IMR-90 (cell line): ENCODE data around the gene IL18RAP.

ENCODE experiments used
- BHLHE40 ChIP-seq: fragments of 150-350 bp; IDR thresholded peaks from 2 replicates; pipeline ENCODE4 v1.6.1; 2016; ENCODE audit warnings: mild to moderate bottlenecking, low read depth, low read length
- CEBPB ChIP-seq: IDR thresholded peaks from 2 replicates; pipeline ENCODE4 v1.6.1; 2012; ENCODE audit warnings: low read depth, low read length, improper control_type of control experiment
- CHD1 ChIP-seq: IDR thresholded peaks from 2 replicates; pipeline ENCODE4 v1.6.1; 2012; ENCODE audit warnings: low read depth, low read length, improper control_type of control experiment
- CTCF ChIP-seq: conservative IDR thresholded peaks from 2 replicates; pipeline ENCODE4 v1.5.1; 2012; ENCODE audit warnings: mild to moderate bottlenecking, low read depth, low read length, improper control_type of control experiment
- FOS ChIP-seq: fragments of 150-350 bp; IDR thresholded peaks from 2 replicates; pipeline ENCODE4 v1.6.1; 2016; ENCODE audit warnings: low read depth, low read length
- MAZ ChIP-seq: IDR thresholded peaks from 2 replicates; pipeline ENCODE4 v1.6.1; 2012; ENCODE audit warnings: low read depth, mild to moderate bottlenecking, low read length, improper control_type of control experiment, moderate library complexity, borderline replicate concordance
- POLR2A ChIP-seq: IDR thresholded peaks from 2 replicates; pipeline ENCODE4 v1.6.1; 2012; ENCODE audit warnings: mild to moderate bottlenecking, low read depth, low read length
- RAD21 ChIP-seq: IDR thresholded peaks from 2 replicates; pipeline ENCODE4 v1.6.1; 2012; ENCODE audit warnings: low read length, improper control_type of control experiment
- RFX5 ChIP-seq: IDR thresholded peaks from 2 replicates; pipeline ENCODE4 v1.8.0; 2012; ENCODE audit warnings: low read depth, mild to moderate bottlenecking, low read length, moderate library complexity
- SMC3 ChIP-seq: fragments of 150-350 bp; IDR thresholded peaks from 2 replicates; pipeline ENCODE4 v1.6.1; 2016; ENCODE audit warnings: low read depth, mild to moderate bottlenecking, antibody characterized with exemption, low read length, moderate library complexity
- USF2 ChIP-seq: fragments of 150-350 bp; IDR thresholded peaks from 2 replicates; pipeline ENCODE4 v1.6.1; 2017; ENCODE audit warnings: mild to moderate bottlenecking, antibody characterized with exemption, low read length, low read depth

DNA sequence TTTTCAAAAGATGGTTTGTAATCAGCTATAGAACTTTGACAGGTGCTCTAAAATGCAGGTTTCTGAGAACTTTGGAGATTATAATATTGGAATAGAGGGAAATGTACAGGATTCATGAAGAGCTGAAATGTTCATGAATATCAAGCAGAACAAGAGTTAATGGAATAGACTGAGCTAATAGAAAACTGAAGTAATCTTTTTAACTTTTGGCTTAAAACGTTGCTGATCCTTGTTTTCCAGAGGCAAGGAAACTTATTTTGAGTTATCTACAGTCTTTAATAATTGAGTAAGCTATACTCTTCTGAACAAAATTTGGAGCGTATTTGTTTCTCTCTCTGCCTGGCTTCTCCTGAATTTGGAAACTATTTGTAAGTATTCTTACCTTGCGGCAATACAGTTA is 10.8 kb upstream of the IL18RAP start:
- TF ChIP-seq CTCF, result no peak
- TF ChIP-seq RAD21, result no peak
- TF ChIP-seq POLR2A, result no peak
- TF ChIP-seq CEBPB, result no peak
- no peak for TF ChIP-seq FOS
- no peak for TF ChIP-seq MAZ
- TF ChIP-seq USF2, result no peak
- TF ChIP-seq BHLHE40, result no peak
- TF ChIP-seq SMC3, result no peak
- TF ChIP-seq RFX5, result no peak
- no peak for TF ChIP-seq CHD1
